K562 (cell line): ENCODE data around the gene CD70. TPM values are rescaled to one million over a fixed set of nuclear protein-coding genes. Genes with fewer than 3 reads are reported as not detected.
"Not testable (repeated sequence)": the region's sequence is repeated elsewhere in the genome, so short reads cannot be mapped to it uniquely, and the experiment has no call there.

ENCODE experiments used
- ATAC-seq: fragments of 200-7000 bp; cut with Tn5 transposase; 3 replicates; pipeline ENCODE4 v1.9.1; 2020; ENCODE audit warnings: moderate library complexity
- BruUV-seq: library from RNA; stranded (reverse); fragments of 400-500 nt; replicated peaks from 2 replicates; lab custom pipeline; 2021; lab: Mats Ljungman, UMichigan
- CTCF ChIA-PET: fragments of 300-600 bp; formaldehyde crosslinking; extraction: SDS; loops from one replicate; lab custom pipeline; 2021; ENCODE audit warnings: low intra/inter-chr PET ratio; lab: Yijun Ruan, JAX
- POLR2A ChIA-PET: fragments of 300-600, 350-650 bp; sonication (Branson Sonifier 250); formaldehyde crosslinking; extraction: SDS; loops from one replicate; lab custom pipeline; 2021; ENCODE audit warnings: antibody characterized with exemption, inconsistent platforms; lab: Yijun Ruan, JAX
- DNase-seq, 4 experiments: peaks; one replicate each; pipeline versions ENCODE4 v3.0.0 to v3.0.0-alpha.2; 2011 to 2018; ENCODE audit warnings: low spot score in 3 of 4, mixed read lengths in 3 of 4; ENCODE audit errors: extremely low read depth in 1 of 4
- FAIRE-seq: peaks from 2 replicates; lab custom pipeline; 2011; peaks lifted over from hg19 to GRCh38; lab: Jason Lieb, UNC
- H2AFZ ChIP-seq: 2 replicates; pipeline ENCODE4 v1.6.0; 2011; ENCODE audit warnings: low read depth, low read length, control low read depth, inconsistent platforms
- H3K27ac ChIP-seq: fragments of 200-600 bp; 3 replicates; pipeline ENCODE4 v1.8.0; 2011; ENCODE audit warnings: low read depth, mild to moderate bottlenecking, control low read depth, inconsistent platforms, low read length, moderate library complexity, mixed read lengths; ENCODE audit errors: extremely low read depth
- H3K27me3 ChIP-seq, 2 experiments: fragments of 300-600 bp in 1 of 2; 2 replicates in 1 of 2; 3 replicates in 1 of 2; pipeline versions ENCODE4 v1.6.0 to v1.8.0; 2011; ENCODE audit warnings: inconsistent platforms in 2 of 2, low read length in 2 of 2, mild to moderate bottlenecking in 1 of 2, mixed read lengths in 1 of 2, moderate library complexity in 1 of 2; ENCODE audit not compliant: control insufficient read depth in 2 of 2, insufficient read depth in 2 of 2
- H3K36me3 ChIP-seq: fragments of 300-600 bp; 3 replicates; pipeline ENCODE4 v1.8.0; 2011; ENCODE audit warnings: mild to moderate bottlenecking, low read length, inconsistent platforms; ENCODE audit not compliant: control insufficient read depth, insufficient read depth
- H3K4me1 ChIP-seq, 2 experiments: fragments of 200-600 bp in 1 of 2; replicated peaks in 1 of 2; 2 replicates in 1 of 2; 3 replicates in 1 of 2; pipeline versions ENCODE4 v1.5.1 to v1.8.0; 2011; ENCODE audit warnings: inconsistent platforms in 2 of 2, low read length in 2 of 2, mild to moderate bottlenecking in 1 of 2, mixed read lengths in 1 of 2, moderate library complexity in 1 of 2; ENCODE audit not compliant: control insufficient read depth in 2 of 2, insufficient read depth in 2 of 2
- H3K4me2 ChIP-seq: 2 replicates; pipeline ENCODE4 v1.6.1; 2011; ENCODE audit warnings: low read length, control low read depth, inconsistent platforms, mixed read lengths; ENCODE audit not compliant: insufficient read depth
- H3K4me3 ChIP-seq: fragments of 200-600 bp; sonication (generic), shearing (Covaris generic); 2 replicates; pipeline ENCODE4 v1.5.1; 2016; ENCODE audit warnings: control low read depth, inconsistent platforms
- H3K79me2 ChIP-seq: fragments of 200-600 bp; 3 replicates; pipeline ENCODE4 v1.8.0; 2011; ENCODE audit warnings: low read length, inconsistent platforms; ENCODE audit not compliant: control insufficient read depth, insufficient read depth
- H3K9ac ChIP-seq, 2 experiments: 2 replicates each; pipeline versions ENCODE4 v1.6.0 to v1.6.1; 2011; ENCODE audit warnings: low read depth in 2 of 2, low read length in 2 of 2, control low read depth in 1 of 2, inconsistent platforms in 1 of 2, mild to moderate bottlenecking in 1 of 2, mixed read lengths in 1 of 2; ENCODE audit not compliant: insufficient read depth in 1 of 2
- H3K9me1 ChIP-seq: one replicate; pipeline ENCODE4 v1.6.0; 2011; ENCODE audit warnings: inconsistent platforms, mild to moderate bottlenecking, low read length, moderate library complexity; ENCODE audit not compliant: control insufficient read depth, insufficient read depth
- H3K9me3 ChIP-seq: replicated peaks from 2 replicates; pipeline ENCODE4 v1.5.1; 2011; ENCODE audit warnings: low read depth, low read length, inconsistent platforms; ENCODE audit not compliant: control insufficient read depth, insufficient read depth
- H4K20me1 ChIP-seq: replicated peaks from 2 replicates; pipeline ENCODE4 v1.6.1; 2011; ENCODE audit warnings: low read length, inconsistent platforms, mixed read lengths; ENCODE audit not compliant: control insufficient read depth, insufficient read depth
- BRD4 ChIP-seq: fragments of 200-600 bp; sonication (generic); IDR thresholded peaks from 2 replicates; pipeline ENCODE4 v1.6.1; 2017; ENCODE audit warnings: inconsistent platforms
- CCNT2 ChIP-seq: IDR thresholded peaks from 2 replicates; pipeline ENCODE4 v1.6.1; 2011; ENCODE audit warnings: borderline replicate concordance, low read depth, mild to moderate bottlenecking, moderate library complexity, mixed read lengths, low read length; ENCODE audit not compliant: insufficient read length; ENCODE audit errors: extremely low read depth
- CEBPB ChIP-seq: fragments of 450-650 bp; IDR thresholded peaks from 2 replicates; pipeline ENCODE4 v1.6.1; 2016; ENCODE audit warnings: missing genetic modification characterization, missing compliant biosample characterization
- ETV6 ChIP-seq, 3 experiments: fragments of 150-350 bp in 1 of 3; sonication (generic) in 1 of 3; formaldehyde crosslinking in 1 of 3; IDR thresholded peaks; 2 replicates each; pipeline versions ENCODE4 v1.6.1 to v1.8.0; 2014 to 2022; ENCODE audit warnings: borderline replicate concordance in 2 of 3, low read depth in 2 of 3, antibody characterized with exemption in 1 of 3, low read length in 1 of 3, mild to moderate bottlenecking in 1 of 3, missing genetic modification reagents in 1 of 3
- FOXA1 ChIP-seq: fragments of 450-650 bp; IDR thresholded peaks from 2 replicates; pipeline ENCODE4 v1.6.1; 2016; ENCODE audit warnings: mild to moderate bottlenecking, borderline replicate concordance
- FOXK2 ChIP-seq, 2 experiments: fragments of 450-650 bp; IDR thresholded peaks in 1 of 2; conservative IDR thresholded peaks in 1 of 2; 2 replicates each; pipeline ENCODE4 v1.6.1; 2016; ENCODE audit warnings: low read depth in 2 of 2, mild to moderate bottlenecking in 1 of 2
- HINFP ChIP-seq: fragments of 450-650 bp; conservative IDR thresholded peaks from 2 replicates; pipeline ENCODE4 v1.6.1; 2016; ENCODE audit warnings: missing genetic modification characterization, low read depth, mild to moderate bottlenecking, control low read depth, missing compliant biosample characterization
- RBM22 ChIP-seq: fragments of 200-400 bp; formaldehyde crosslinking; IDR thresholded peaks from 2 replicates; pipeline ENCODE4 v1.6.1; 2018; ENCODE audit warnings: low read length, low read depth; ENCODE audit not compliant: poor library complexity, severe bottlenecking
- SPI1 ChIP-seq: IDR thresholded peaks from 2 replicates; pipeline ENCODE4 v1.6.1; 2011; ENCODE audit warnings: low read depth, low read length, control low read depth, borderline replicate concordance
- ZC3H11A ChIP-seq: IDR thresholded peaks from 2 replicates; pipeline ENCODE4 v1.6.1; 2012; ENCODE audit warnings: low read depth, low read length, improper control_type of control experiment
- WGBS: fragments of 100-300 bp; shearing (Covaris generic); methylation state at CpG from one replicate; pipeline ENCODE4 v1.1.6; 2016; ENCODE audit warnings: low coverage, mixed read lengths; ENCODE audit not compliant: insufficient coverage; ENCODE audit errors: missing lambda C conversion rate; 5-methylcytosine and 5-hydroxymethylcytosine counted together
- in situ Hi-C: fragments of 300-500 bp; cut with MboI; formaldehyde crosslinking; loops from 4 replicates; pipeline ENCODE4 v1.15.0; 2018; ENCODE audit warnings: inconsistent platforms, mixed read lengths
- intact Hi-C: fragments of 100-400 bp; cut with micrococcal nuclease; formaldehyde crosslinking; loops from 2 replicates; pipeline ENCODE4 v1.14.2; 2022
- polyA plus RNA-seq, 8 experiments: library from polyadenylated mRNA; depleted of rRNA in 4 of 8; stranded (reverse) in 5 of 8; unstranded in 3 of 8; fragments of >200 nt; fragmentation: Nextera tagmentation in 2 of 8; fragmentation: Illumina TruSeq in 1 of 8; extraction: Ambion mirVana in 2 of 8; extraction: Trizol in 1 of 8; gene quantifications; 2 replicates each; pipeline versions ENCODE4 v1.2.1 to v1.2.3, GENCODE V29; 2011 to 2014; ENCODE audit warnings: inconsistent platforms in 1 of 8, missing spikeins in 1 of 8
- total RNA-seq, 7 experiments: library from RNA; depleted of rRNA in 6 of 7; stranded (reverse); fragments of >200 nt in 6 of 7; fragmentation: Illumina TruSeq in 2 of 7; extraction: Trizol in 2 of 7; gene quantifications; 2 replicates each; pipeline versions ENCODE4 v1.2.1 to v1.2.3, GENCODE V29; 2011 to 2021; ENCODE audit warnings: low replicate concordance in 1 of 7
- TF ChIP-seq, protein P1 (sequence below), 2 experiments: fragments of 450-650 bp in 1 of 2; sonication (generic) in 1 of 2; formaldehyde crosslinking; conservative IDR thresholded peaks; 2 replicates each; pipeline versions ENCODE4 v1.4.0 to v1.8.1; 2020 to 2022; ENCODE audit warnings: mild to moderate bottlenecking in 1 of 2, missing genetic modification reagents in 1 of 2
- TF ChIP-seq, protein P2 (sequence below): sonication (generic); formaldehyde crosslinking; IDR thresholded peaks from 2 replicates; pipeline ENCODE4 v1.9.0; 2022; ENCODE audit warnings: mild to moderate bottlenecking, missing genetic modification reagents

Gene CD70
- total and polyA plus RNA-seq, 9 of the 15 experiments (the other 6 are each of a cell fraction or from before 2014, with no cell fraction given) = 0.06 to 0.58 (median 0.33) TPM; not detected in 4

GRCh38 chr19:6550679-6551078, 40.3 kb downstream of the CD70 start:
- 42% methylated on average over 6 of the region's 6 CpGs for WGBS
- H3K9me1 ChIP-seq, H3K9ac ChIP-seq, CTCF ChIA-PET, H3K79me2 ChIP-seq, DNase-seq, H3K9me3 ChIP-seq, H3K4me2 ChIP-seq, BruUV-seq, intact Hi-C loops, H4K20me1 ChIP-seq, ATAC-seq, H3K27me3 ChIP-seq, in situ Hi-C loops, H3K36me3 ChIP-seq, H3K27ac ChIP-seq, FAIRE-seq, H3K4me3 ChIP-seq: not testable (repeated sequence)
- POLR2A ChIA-PET = interaction anchor here (1.0 to 2.8 kb wide), 4 partner anchors 10 to 18 kb away, joined by 3 to 14 read pairs (median 4); no protein-coding TSS in a partner anchor
- peak; percentile 68 for TF ChIP-seq CEBPB
- H2AFZ ChIP-seq = peak overlapping the region; percentile 65
- H3K4me1 ChIP-seq = peaks cover 0 to 16% of the 10 kb centered on the region in 2 experiments; a peak in 3 of 5 replicates

- intact Hi-C loops = no loop called here
- H3K9me3 ChIP-seq = 0 out of 2 replicates have a peak, but pooled peaks cover 2% of the 10 kb centered on the region
- no peak overlapping the region for H3K4me3 ChIP-seq
- 14% methylated on average over 11 of the region's 11 CpGs for WGBS
- H3K79me2 ChIP-seq = no peaks in the 10 kb centered on the region
- no peaks in the 10 kb centered on the region for H3K27me3 ChIP-seq
- H3K9ac ChIP-seq = no peak overlapping the region
- no peak overlapping the region for H3K4me2 ChIP-seq
- no peak for DNase-seq
- no peak for ATAC-seq
- no peaks in the 10 kb centered on the region for H3K36me3 ChIP-seq
- CTCF ChIA-PET = no interaction called here
- in situ Hi-C loops = no loop called here
- no TSS peak for BruUV-seq
- no peaks in the 10 kb centered on the region for H3K9me1 ChIP-seq
- no peak for FAIRE-seq
- no peaks in the 10 kb centered on the region; a peak in 1 of 5 replicates for H3K4me1 ChIP-seq
- no peak overlapping the region for H3K27ac ChIP-seq
- H2AFZ ChIP-seq = no peak overlapping the region
- POLR2A ChIA-PET = interaction anchor here (0.8 to 3.0 kb wide), 4 partner anchors 8 to 12 kb away, joined by 3 to 21 read pairs (median 4); partner anchors contain the start of gene TNFSF9
- H4K20me1 ChIP-seq = no peaks in the 10 kb centered on the region
- TF ChIP-seq HINFP (tag) (no peak), SPI1 (no peak), FOXA1 (no peak), RBM22 (no peak), ZC3H11A (no peak), ETV6 (IDR thresholded peaks at IDR 0.05; ENCODE audit: borderline replicate concordance in 1 of 2, low read depth in 2 of 2, low read length in 1 of 2) (no peak), ETV6 (CRISPR knock-in tag; IDR thresholded peaks at IDR 0.05; ENCODE audit: borderline replicate concordance) (no peak), BRD4 (no peak), CCNT2 (no peak), FOXK2 (conservative IDR thresholded peaks at IDR 0.05 in 1 of 2, IDR thresholded peaks at IDR 0.05 in 1 of 2; ENCODE audit: low read depth in 2 of 2) (no peak)
- TF ChIP-seq, protein P1, sequence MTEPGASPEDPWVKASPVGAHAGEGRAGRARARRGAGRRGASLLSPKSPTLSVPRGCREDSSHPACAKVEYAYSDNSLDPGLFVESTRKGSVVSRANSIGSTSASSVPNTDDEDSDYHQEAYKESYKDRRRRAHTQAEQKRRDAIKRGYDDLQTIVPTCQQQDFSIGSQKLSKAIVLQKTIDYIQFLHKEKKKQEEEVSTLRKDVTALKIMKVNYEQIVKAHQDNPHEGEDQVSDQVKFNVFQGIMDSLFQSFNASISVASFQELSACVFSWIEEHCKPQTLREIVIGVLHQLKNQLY (CRISPR knock-in tag; conservative IDR thresholded peaks at IDR 0.05) = no peak
- TF ChIP-seq, protein P2, sequence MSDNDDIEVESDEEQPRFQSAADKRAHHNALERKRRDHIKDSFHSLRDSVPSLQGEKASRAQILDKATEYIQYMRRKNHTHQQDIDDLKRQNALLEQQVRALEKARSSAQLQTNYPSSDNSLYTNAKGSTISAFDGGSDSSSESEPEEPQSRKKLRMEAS (CRISPR knock-in tag) = no peak
Observed at GRCh38 chr19:6543866-6544347, 47.0 kb downstream of the CD70 start.
